Measurements from ENCODE around the gene AGBL1. TPM values are rescaled to one million over a fixed set of nuclear protein-coding genes. Genes with fewer than 3 reads are reported as not detected.
A peak's percentile ranks its signal among the peaks of the same experiment; 100 is the strongest.

AGBL1 gene
- polyA plus RNA-seq, 1 donor (not counting 4 experiments of a cell fraction or from before 2014, with no cell fraction given) = not detected

- Histone ChIP-seq H4K20me1 (ENCODE audit: control insufficient read depth, extremely low read depth, insufficient read depth, low read length) (no peaks in the 10 kb centered on the region), H3K79me2 (ENCODE audit: control insufficient read depth, insufficient read depth, low read length) (no peaks in the 10 kb centered on the region), H3K9me1 (ENCODE audit: control insufficient read depth, extremely low read depth, insufficient read depth, low read length) (no peaks in the 10 kb centered on the region), H3K27ac (ENCODE audit: control insufficient read depth, insufficient read depth, low read length) (no peak overlapping the region), H3K4me2 (ENCODE audit: control insufficient read depth, extremely low read depth, insufficient read depth, low read depth, low read length) (peak overlapping the region; percentile 12), H2AFZ (ENCODE audit: control insufficient read depth, low read length) (no peak overlapping the region), H3K9ac (ENCODE audit: control insufficient read depth, extremely low read depth, insufficient read depth, low read length) (no peak overlapping the region), H3K36me3 (ENCODE audit: control insufficient read depth in 2 of 2, extremely low read depth in 1 of 2, insufficient read depth in 2 of 2, low read length in 2 of 2) (no peaks in the 10 kb centered on the region), H3K4me1 (ENCODE audit: control insufficient read depth, extremely low read depth, insufficient read depth, low read length) (peaks cover 11% of the 10 kb centered on the region), H3K9me3 (ENCODE audit: control insufficient read depth, low read depth, low read length) (no peaks in the 10 kb centered on the region), H3K27me3 (ENCODE audit: control insufficient read depth, extremely low read depth, insufficient read depth, low read length) (no peaks in the 10 kb centered on the region), H3K4me3 (ENCODE audit: control insufficient read depth in 2 of 3, extremely low read depth in 1 of 3, insufficient read depth in 2 of 3, low read depth in 1 of 3, low read length in 3 of 3) (no peak overlapping the region)
- FAIRE-seq = peak; percentile 83
- DNase-seq (ENCODE audit: low read depth, low spot score) = no peak
- dilution Hi-C loops (cut with MboI; ENCODE audit: extremely low pct_ligation_motif_present, low sequenced_read_pairs) = no loop called here
- TF ChIP-seq EZH2 (IDR thresholded peaks at IDR 0.05; ENCODE audit: low read length) (no peak), CTCF (optimal IDR thresholded peaks at IDR 0.05 in 1 of 3, IDR thresholded peaks at IDR 0.05 in 1 of 3, conservative IDR thresholded peaks at IDR 0.05 in 1 of 3; ENCODE audit: extremely low read depth in 1 of 3, insufficient read depth in 2 of 3, low read length in 3 of 3) (no peak)
Measured at GRCh38 chr15:86347245-86347644, 267.6 kb downstream of the AGBL1 start.

GRCh38 chr15:86349565-86349964 is 269.9 kb downstream of the AGBL1 start:
- no peak for DNase-seq (ENCODE audit: low read depth, low spot score)
- Histone ChIP-seq H3K9me3 (ENCODE audit: control insufficient read depth, low read depth, low read length) (no peaks in the 10 kb centered on the region), H2AFZ (ENCODE audit: control insufficient read depth, low read length) (no peak overlapping the region), H3K27ac (ENCODE audit: control insufficient read depth, insufficient read depth, low read length) (no peak overlapping the region), H3K36me3 (ENCODE audit: control insufficient read depth in 2 of 2, extremely low read depth in 1 of 2, insufficient read depth in 2 of 2, low read length in 2 of 2) (no peaks in the 10 kb centered on the region), H3K9ac (ENCODE audit: control insufficient read depth, extremely low read depth, insufficient read depth, low read length) (no peak overlapping the region), H3K4me3 (ENCODE audit: control insufficient read depth in 2 of 3, extremely low read depth in 1 of 3, insufficient read depth in 2 of 3, low read depth in 1 of 3, low read length in 3 of 3) (no peak overlapping the region), H4K20me1 (ENCODE audit: control insufficient read depth, extremely low read depth, insufficient read depth, low read length) (no peaks in the 10 kb centered on the region), H3K9me1 (ENCODE audit: control insufficient read depth, extremely low read depth, insufficient read depth, low read length) (no peaks in the 10 kb centered on the region), H3K79me2 (ENCODE audit: control insufficient read depth, insufficient read depth, low read length) (no peaks in the 10 kb centered on the region), H3K27me3 (ENCODE audit: control insufficient read depth, extremely low read depth, insufficient read depth, low read length) (no peaks in the 10 kb centered on the region), H3K4me2 (ENCODE audit: control insufficient read depth, extremely low read depth, insufficient read depth, low read depth, low read length) (no peak overlapping the region), H3K4me1 (ENCODE audit: control insufficient read depth, extremely low read depth, insufficient read depth, low read length) (peaks cover 11% of the 10 kb centered on the region)
- TF ChIP-seq EZH2 (IDR thresholded peaks at IDR 0.05; ENCODE audit: low read length) (no peak), CTCF (optimal IDR thresholded peaks at IDR 0.05 in 1 of 3, IDR thresholded peaks at IDR 0.05 in 1 of 3, conservative IDR thresholded peaks at IDR 0.05 in 1 of 3; ENCODE audit: extremely low read depth in 1 of 3, insufficient read depth in 2 of 3, low read length in 3 of 3) (no peak)
- no peak for FAIRE-seq
- dilution Hi-C loops (cut with MboI; ENCODE audit: extremely low pct_ligation_motif_present, low sequenced_read_pairs) = no loop called here
